ENCODE data around the gene PFKFB3. TPM values are rescaled to one million over a fixed set of nuclear protein-coding genes. Genes with fewer than 3 reads are reported as not detected.

Gene PFKFB3
- total and polyA plus RNA-seq, 9 of the 15 experiments (the other 6 are each of a cell fraction or from before 2014, with no cell fraction given): 0.46 to 21.6 (median 7.8) TPM

- H3K4me1 ChIP-seq (replicated peaks in 1 of 2; ENCODE audit: control insufficient read depth in 2 of 2, insufficient read depth in 2 of 2, low read length in 2 of 2): no peaks in the 10 kb centered on the region
- ChIA-PET CTCF (ENCODE audit: low intra/inter-chr PET ratio) (no interaction called here), POLR2A (interaction anchor here (0.5 kb wide), 1 partner anchor 13 kb away, joined by 4 read pairs; no protein-coding TSS in a partner anchor)
- H3K27me3 ChIP-seq (ENCODE audit: control insufficient read depth in 2 of 2, insufficient read depth in 2 of 2, low read length in 2 of 2): peaks cover 2 to 7% of the 10 kb centered on the region in 2 experiments; a peak in 3 of 5 replicates
- FAIRE-seq (no peak), ATAC-seq (no peak), DNase-seq (ENCODE audit: extremely low read depth in 1 of 4, low spot score in 3 of 4) (no peak)
- H3K36me3 ChIP-seq (ENCODE audit: control insufficient read depth, insufficient read depth, low read length): no peaks in the 10 kb centered on the region
- intact Hi-C loops (cut with micrococcal nuclease) (no loop called here), in situ Hi-C loops (cut with MboI) (no loop called here)
- no peak overlapping the region for H3K9ac ChIP-seq (ENCODE audit: insufficient read depth in 1 of 2, low read depth in 2 of 2, low read length in 2 of 2)
- peak; percentile 58 for TF ChIP-seq RBM25 (IDR thresholded peaks at IDR 0.05; ENCODE audit: low read depth, low read length, severe bottlenecking)
- TF ChIP-seq CREB1 (IDR thresholded peaks at IDR 0.05): no peak
- no peak for TF ChIP-seq CREB1 (CRISPR knock-in tag; IDR thresholded peaks at IDR 0.05)
- TF ChIP-seq ZNF184 (CRISPR knock-in tag; IDR thresholded peaks at IDR 0.05): peak; percentile 95
- no peak overlapping the region for H2AFZ ChIP-seq (ENCODE audit: low read depth, low read length)
- H3K4me3 ChIP-seq: no peak overlapping the region
- H3K27ac ChIP-seq (ENCODE audit: extremely low read depth, low read depth, low read length): no peak overlapping the region
- no TSS peak for BruUV-seq (replicated peaks)
- no peak overlapping the region for H3K4me2 ChIP-seq (ENCODE audit: insufficient read depth, low read length)
- H3K9me1 ChIP-seq (ENCODE audit: control insufficient read depth, insufficient read depth, low read length): no peaks in the 10 kb centered on the region
- H4K20me1 ChIP-seq (replicated peaks; ENCODE audit: control insufficient read depth, insufficient read depth, low read length): no peaks in the 10 kb centered on the region
- H3K9me3 ChIP-seq (replicated peaks; ENCODE audit: control insufficient read depth, insufficient read depth, low read depth, low read length): no peaks in the 10 kb centered on the region; the same call in none of the 2 replicates
- WGBS (ENCODE audit: insufficient coverage, low coverage, missing lambda C conversion rate): 3% methylated on average over 3 of the region's 3 CpGs
- no peaks in the 10 kb centered on the region for H3K79me2 ChIP-seq (ENCODE audit: control insufficient read depth, insufficient read depth, low read length)
Observed at GRCh38 chr10:6260843-6261242, 58.1 kb downstream of the PFKFB3 start.

GRCh38 chr10:6267941-6268340 lies 65.2 kb downstream of the PFKFB3 start:
- intact Hi-C loops (cut with micrococcal nuclease) (no loop called here), in situ Hi-C loops (cut with MboI) (no loop called here)
- H3K9me3 ChIP-seq (replicated peaks; ENCODE audit: control insufficient read depth, insufficient read depth, low read depth, low read length): no peaks in the 10 kb centered on the region
- no peak overlapping the region for H2AFZ ChIP-seq (ENCODE audit: low read depth, low read length)
- CTCF ChIA-PET (ENCODE audit: low intra/inter-chr PET ratio): no interaction called here
- no peak overlapping the region for H3K9ac ChIP-seq (ENCODE audit: insufficient read depth in 1 of 2, low read depth in 2 of 2, low read length in 2 of 2)
- H3K9me1 ChIP-seq (ENCODE audit: control insufficient read depth, insufficient read depth, low read length): no peaks in the 10 kb centered on the region
- no peaks in the 10 kb centered on the region for H3K79me2 ChIP-seq (ENCODE audit: control insufficient read depth, insufficient read depth, low read length)
- no peak overlapping the region for H3K4me3 ChIP-seq
- H3K36me3 ChIP-seq (ENCODE audit: control insufficient read depth, insufficient read depth, low read length): no peaks in the 10 kb centered on the region
- DNase-seq (ENCODE audit: extremely low read depth in 1 of 4, low spot score in 3 of 4): no peak
- POLR2A ChIA-PET: no interaction called here
- no TSS peak for BruUV-seq (replicated peaks)
- WGBS (ENCODE audit: insufficient coverage, low coverage, missing lambda C conversion rate): 52% methylated on average over 5 of the region's 6 CpGs
- no peak for ATAC-seq
- no peak for FAIRE-seq
- no peaks in the 10 kb centered on the region for H3K4me1 ChIP-seq (replicated peaks in 1 of 2; ENCODE audit: control insufficient read depth in 2 of 2, insufficient read depth in 2 of 2, low read length in 2 of 2)
- H3K27ac ChIP-seq (ENCODE audit: extremely low read depth, low read depth, low read length): no peak overlapping the region
- H4K20me1 ChIP-seq (replicated peaks; ENCODE audit: control insufficient read depth, insufficient read depth, low read length): no peaks in the 10 kb centered on the region
- peaks cover 5 to 6% of the 10 kb centered on the region in 2 experiments; a peak in 3 of 5 replicates for H3K27me3 ChIP-seq (ENCODE audit: control insufficient read depth in 2 of 2, insufficient read depth in 2 of 2, low read length in 2 of 2)
- no peak overlapping the region for H3K4me2 ChIP-seq (ENCODE audit: insufficient read depth, low read length)
- no peak for TF ChIP-seq ZNF311 (CRISPR knock-in tag; IDR thresholded peaks at IDR 0.05)
- TF ChIP-seq ZNF124 (CRISPR knock-in tag; IDR thresholded peaks at IDR 0.05): no peak
- TF ChIP-seq CHD1 (IDR thresholded peaks at IDR 0.05; ENCODE audit: low read length): no peak
- no peak for TF ChIP-seq PCBP2 (IDR thresholded peaks at IDR 0.05; ENCODE audit: low read depth, low read length, poor library complexity, severe bottlenecking)
- TF ChIP-seq SP1 (CRISPR knock-in tag; IDR thresholded peaks at IDR 0.05): no peak
- TF ChIP-seq ZBTB33 (CRISPR knock-in tag; IDR thresholded peaks at IDR 0.05): no peak
- TF ChIP-seq YY1 (IDR thresholded peaks at IDR 0.05; ENCODE audit: borderline replicate concordance in 1 of 3, control insufficient read depth in 1 of 3, extremely low read depth in 1 of 3, insufficient read depth in 3 of 3, insufficient read length in 1 of 3, insufficient replicate concordance in 2 of 3, low read depth in 1 of 3, low read length in 2 of 3): no peak
- TF ChIP-seq ZNF324 (CRISPR knock-in tag; IDR thresholded peaks at IDR 0.05): no peak
- TF ChIP-seq EWSR1 (IDR thresholded peaks at IDR 0.05; ENCODE audit: borderline replicate concordance, low read depth, partially characterized antibody): no peak
- no peak for TF ChIP-seq NFIX (CRISPR knock-in tag; IDR thresholded peaks at IDR 0.05; ENCODE audit: low read depth)
- no peak for TF ChIP-seq ZNF232 (CRISPR knock-in tag; IDR thresholded peaks at IDR 0.05)
